Upper lobe of left lung (tissue), 4 donors: ENCODE measurements around the gene GALNT10.

Source experiments
- CTCF ChIP-seq, 6 experiments: fragments of 450-650 bp in 4 of 6; fragments of 200-600 bp in 2 of 6; sonication (generic) in 2 of 6; IDR thresholded peaks; one replicate each; pipeline ENCODE4 v1.5.1; 2016 to 2019; ENCODE audit warnings: antibody characterized with exemption in 6 of 6
- EP300 ChIP-seq, 4 donors: sonication (generic); formaldehyde crosslinking; IDR thresholded peaks; one replicate each; pipeline ENCODE4 v1.5.1; 2017; ENCODE audit warnings: antibody characterized with exemption in 4 of 4, control low read depth in 2 of 4
- POLR2A ChIP-seq, 4 donors: fragments of 450-650 bp; IDR thresholded peaks; one replicate each; pipeline ENCODE4 v1.5.1; 2016 to 2017; ENCODE audit warnings: antibody characterized with exemption in 4 of 4, mild to moderate bottlenecking in 2 of 4

- TF ChIP-seq CTCF (IDR thresholded peaks at IDR 0.05), result no peak
- no peak for TF ChIP-seq EP300 (IDR thresholded peaks at IDR 0.05)
- TF ChIP-seq POLR2A (IDR thresholded peaks at IDR 0.05), result no peak
Observed at GRCh38 chr5:154213592-154213991, 23.1 kb downstream of the GALNT10 start.
